Epithelial cell of prostate (primary cell): Measurements from ENCODE around the gene RECQL.
"Not testable (repeated sequence)": the region's sequence is repeated elsewhere in the genome, so short reads cannot be mapped to it uniquely, and the experiment has no call there.

ENCODE experiments used
- DNase-seq: peaks from one replicate; pipeline ENCODE4 v3.0.0-alpha.2; 2011; ENCODE audit warnings: low read depth, low spot score
- H3K27ac ChIP-seq: fragments of 450-650 bp; 2 replicates; pipeline ENCODE4 v1.5.1; 2017; ENCODE audit warnings: mild to moderate bottlenecking

Gene RECQL

DNA sequence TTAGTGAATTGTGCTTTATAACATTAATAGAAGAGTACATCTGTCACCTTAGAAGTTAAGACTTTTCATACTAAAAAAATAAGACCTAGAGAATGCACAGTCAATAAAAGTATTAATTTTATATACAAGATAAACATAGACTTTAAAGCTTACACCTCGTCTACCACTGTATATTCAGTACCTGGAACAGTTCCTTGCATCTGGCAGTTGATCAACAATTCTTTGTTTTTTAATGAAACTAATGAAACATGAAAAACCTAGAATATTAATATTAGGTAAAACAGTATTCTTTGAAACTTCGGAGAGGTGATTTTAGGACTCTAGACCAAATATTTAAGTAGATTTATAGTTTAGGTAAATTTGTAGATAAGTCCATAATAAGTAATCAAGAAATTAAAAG lies 4.5 kb upstream of the RECQL start:
- no peak for DNase-seq
- no peak overlapping the region for H3K27ac ChIP-seq

DNA sequence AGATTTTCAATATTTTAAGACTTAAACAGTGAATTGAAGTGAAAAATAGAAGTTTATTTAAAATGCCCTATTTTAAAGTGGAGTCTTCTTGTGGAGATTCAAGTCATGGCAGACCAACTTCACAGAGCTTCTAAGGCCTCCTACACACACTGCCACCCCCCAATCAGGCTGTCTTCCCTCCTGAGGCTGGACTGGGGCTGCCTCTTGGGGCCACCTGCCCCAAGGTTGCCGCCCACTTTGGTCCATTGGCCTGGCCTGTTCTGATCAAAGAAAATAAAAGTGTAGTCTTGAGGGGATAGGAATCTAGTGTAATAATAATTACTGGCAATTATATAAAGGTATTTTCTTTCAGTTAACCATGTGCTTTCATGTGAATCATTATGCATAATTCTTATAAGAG lies 1.4 kb upstream of the RECQL start:
- no peak for DNase-seq
- H3K27ac ChIP-seq: no peak overlapping the region

DNA sequence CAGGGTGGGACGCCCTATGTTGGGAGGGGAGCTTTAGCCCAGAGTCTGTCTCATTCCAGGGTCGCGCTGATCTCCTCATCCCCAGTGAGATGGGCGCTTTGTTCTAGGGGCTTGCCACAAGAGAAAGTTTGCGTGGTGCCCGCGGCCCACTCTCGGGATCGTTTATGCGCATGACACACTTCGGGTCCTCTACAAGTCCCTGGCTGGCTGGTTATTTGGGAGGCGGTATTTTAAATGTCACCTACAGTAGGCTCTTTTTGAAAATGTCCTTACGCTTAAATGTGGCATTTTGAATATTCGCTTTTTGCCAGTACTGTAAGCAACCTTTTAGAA lies 695 bp upstream of the RECQL start:
- DNase-seq: no peak
- H3K27ac ChIP-seq: peak overlapping the region; percentile 71

DNA sequence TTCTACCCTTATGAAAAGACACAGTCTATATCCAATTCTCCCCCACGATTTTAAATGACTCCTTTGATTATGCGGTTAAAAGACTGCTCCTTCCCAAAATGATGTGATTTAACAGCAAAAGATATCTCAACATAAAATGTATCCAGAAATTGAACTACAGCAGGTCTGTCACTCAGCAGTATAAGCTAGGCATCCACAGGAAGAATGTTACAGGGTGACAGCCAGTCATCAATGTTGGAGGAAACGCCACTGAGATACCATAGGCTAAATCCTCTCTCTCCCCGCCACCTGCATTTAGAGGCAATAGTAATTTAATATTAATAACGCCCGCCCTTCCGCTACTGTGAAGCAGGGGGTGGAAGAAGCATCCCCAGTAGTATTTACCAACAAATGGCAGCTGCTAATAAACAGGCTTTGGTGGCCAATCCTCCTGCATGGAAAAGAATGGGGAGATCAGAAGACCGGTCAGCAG lies 613 bp downstream of the RECQL start:
- peak overlapping the region; percentile 71 for H3K27ac ChIP-seq
- DNase-seq: no peak

DNA sequence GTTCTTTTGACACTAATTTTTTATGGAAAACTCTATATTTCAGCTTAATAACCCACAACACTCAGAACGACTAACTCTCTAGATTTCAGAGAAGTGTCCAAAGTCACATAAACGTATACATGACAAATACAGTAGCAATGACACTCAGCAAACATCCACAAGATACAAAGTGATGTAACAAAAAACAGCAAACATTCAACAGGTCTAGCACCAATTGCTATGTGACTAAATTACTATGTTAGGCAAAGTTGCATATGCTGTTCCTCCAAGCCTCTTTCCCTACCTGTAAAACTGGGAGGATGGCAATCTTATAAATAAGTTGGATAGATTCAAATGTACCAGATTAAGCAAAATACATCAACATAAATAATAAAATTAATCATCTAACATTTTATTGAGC lies 1.7 kb downstream of the RECQL start:
- no peak overlapping the region for H3K27ac ChIP-seq
- DNase-seq: no peak

DNA sequence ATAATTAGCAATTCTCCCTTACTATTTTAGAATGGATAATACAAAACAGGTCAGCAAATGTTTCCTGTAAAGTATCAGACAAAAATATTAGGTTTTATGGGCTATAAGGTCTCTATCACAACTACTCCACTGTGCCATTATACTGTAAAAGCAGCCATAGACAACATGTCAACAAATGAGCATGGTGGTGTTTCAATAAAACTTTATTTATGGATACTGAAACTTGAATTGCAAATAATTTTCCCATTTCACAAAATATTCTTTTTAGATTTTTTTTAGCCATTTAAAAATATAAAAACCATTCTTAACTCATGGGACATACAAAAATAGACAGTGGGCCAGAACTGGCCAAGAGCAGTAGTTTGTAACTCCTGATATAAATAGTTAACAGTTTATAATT lies 15.4 kb downstream of the RECQL start:
- DNase-seq: no peak

DNA sequence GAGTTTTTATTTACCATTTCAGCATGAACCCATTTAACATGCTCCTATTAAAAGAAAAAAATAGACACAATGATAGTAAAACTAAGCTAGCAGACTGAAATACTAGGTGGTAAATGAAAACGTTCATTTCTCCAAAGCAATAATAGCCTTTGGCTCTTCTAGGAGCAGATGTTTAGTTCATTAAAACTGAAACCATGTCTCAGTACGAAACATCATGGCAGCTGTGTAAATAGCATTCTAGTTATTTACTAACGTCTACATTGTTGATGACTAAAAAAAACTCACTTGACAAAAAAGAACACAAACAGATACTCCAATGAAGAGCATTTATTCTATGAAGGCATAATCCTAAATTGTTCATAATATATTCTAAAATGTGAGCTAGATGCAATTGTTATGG lies 17.9 kb downstream of the RECQL start:
- H3K27ac ChIP-seq: no peak overlapping the region
- DNase-seq: no peak

More for the DNA sequence above, 15.4 kb downstream of the RECQL start:
- no peak overlapping the region for H3K27ac ChIP-seq

DNA sequence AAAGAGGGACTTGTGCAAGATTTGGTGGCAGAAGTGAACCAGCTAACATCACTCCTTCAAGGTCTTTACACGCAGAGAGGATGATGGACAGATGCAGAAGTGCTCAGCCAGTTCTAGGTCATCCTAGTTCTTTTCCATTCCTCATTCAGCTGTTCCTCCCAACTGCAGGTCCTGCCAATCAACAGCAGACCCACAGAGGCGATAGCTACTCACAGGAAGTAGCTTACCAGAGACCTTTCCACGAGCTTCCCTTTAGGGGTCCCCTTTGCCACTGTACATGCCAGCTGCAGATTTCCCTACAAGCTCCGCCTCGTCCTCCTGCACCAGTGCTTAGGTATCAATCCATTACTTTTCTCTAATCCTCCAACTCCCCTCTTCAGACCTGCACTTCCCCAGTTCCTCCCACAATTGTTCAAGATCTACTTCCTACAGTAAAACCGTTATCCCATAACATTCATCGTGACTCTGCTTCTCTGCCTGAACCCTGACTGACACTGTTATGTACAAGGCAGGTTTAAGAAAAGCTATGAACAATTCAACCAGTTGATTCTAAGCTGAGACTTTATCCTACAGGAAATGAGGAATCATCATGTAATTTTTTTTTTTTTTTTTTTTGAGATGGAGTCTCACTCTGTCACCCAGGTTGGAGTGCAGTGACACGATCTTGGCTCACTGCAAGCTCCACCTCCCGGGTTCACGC lies 22.5 kb downstream of the RECQL start:
- no peak for DNase-seq
- H3K27ac ChIP-seq: no peak overlapping the region

DNA sequence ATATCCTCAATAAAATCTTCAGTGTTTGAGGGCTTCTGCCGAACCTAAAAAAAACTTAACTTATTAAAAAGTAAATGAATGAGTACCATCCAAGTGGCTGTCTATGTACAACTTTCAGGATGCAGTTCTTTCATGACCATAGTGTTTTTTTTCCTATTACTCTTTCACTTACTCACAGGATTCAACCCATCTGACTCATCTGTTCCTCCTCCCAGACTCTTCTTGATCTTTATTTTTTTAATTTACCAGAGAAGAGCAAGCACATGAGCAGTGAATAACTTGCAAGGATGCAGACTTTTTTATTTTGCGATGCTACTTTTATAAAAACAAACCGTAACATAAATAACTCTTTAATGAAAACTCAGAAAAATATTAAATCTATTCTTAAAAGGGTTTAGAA lies 24.5 kb downstream of the RECQL start:
- no peak for DNase-seq
- no peak overlapping the region for H3K27ac ChIP-seq

DNA sequence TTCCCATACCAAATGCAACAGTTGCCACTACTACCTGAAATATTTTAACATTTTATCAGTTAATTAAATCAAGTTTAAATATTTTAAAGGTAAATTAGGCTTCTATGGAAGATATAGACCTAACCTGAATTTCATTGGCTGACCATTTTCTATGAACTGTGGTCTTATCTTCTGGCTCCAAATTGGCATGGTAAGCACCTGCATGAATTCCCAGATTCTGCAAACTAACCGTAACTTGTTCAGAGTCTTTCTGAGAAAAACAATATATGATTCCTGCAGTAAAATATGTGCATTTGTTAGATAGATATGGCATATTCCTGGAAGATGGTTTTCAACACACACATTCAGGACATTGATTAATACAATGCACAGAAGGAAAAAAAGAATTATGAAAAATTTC lies 25.9 kb downstream of the RECQL start:
- H3K27ac ChIP-seq: no peak overlapping the region
- no peak for DNase-seq

DNA sequence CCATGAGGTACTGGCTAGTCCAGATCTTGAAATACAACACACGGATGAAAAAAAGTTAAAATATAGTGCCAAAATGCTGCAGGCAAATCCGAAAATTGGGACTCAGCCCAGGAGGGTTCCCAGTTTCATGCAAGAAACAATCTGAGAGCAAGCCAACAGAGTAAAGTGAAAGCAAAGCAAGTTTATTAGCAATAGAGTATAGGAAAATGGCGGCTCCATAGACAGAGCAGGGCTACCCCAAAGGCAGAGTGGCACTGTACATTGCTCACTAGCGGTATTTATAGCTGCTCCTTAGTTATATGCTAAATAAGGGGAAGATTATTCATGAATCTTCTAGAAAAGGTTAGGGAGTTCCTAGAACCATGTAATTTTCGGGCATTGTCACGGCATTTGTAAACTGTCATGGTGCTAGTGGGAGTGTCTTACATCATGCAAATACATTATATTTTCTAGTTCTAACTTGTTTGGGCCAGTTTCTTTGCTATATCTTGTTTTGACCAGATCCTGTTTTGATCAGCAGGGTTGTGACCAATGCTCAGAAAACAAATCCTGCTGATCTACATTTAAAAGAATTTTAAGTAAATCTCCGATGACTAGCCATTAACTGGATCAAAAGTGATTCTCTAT lies 29.1 kb downstream of the RECQL start:
- peak overlapping the region; percentile 21 for H3K27ac ChIP-seq
- DNase-seq: no peak

DNA sequence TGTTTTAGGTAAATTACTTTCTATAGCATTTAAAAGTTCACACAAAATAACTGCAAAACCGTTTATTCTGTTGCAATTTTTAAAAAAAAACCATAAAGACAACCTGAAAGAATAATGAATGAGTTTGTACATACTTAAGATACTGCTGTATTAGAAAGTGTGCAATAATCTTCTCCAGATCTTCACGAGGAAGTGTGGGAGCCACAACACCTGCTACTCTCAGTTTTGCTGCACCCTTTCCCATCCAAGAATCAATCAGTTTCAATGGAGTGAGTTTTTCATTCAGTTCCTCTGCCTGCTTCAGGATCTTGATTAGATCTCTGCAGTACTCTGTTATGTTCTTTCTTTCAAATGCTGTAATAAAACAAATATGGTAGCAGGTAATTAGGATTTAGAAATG lies 30.1 kb downstream of the RECQL start:
- H3K27ac ChIP-seq: no peak overlapping the region
- DNase-seq: no peak

DNA sequence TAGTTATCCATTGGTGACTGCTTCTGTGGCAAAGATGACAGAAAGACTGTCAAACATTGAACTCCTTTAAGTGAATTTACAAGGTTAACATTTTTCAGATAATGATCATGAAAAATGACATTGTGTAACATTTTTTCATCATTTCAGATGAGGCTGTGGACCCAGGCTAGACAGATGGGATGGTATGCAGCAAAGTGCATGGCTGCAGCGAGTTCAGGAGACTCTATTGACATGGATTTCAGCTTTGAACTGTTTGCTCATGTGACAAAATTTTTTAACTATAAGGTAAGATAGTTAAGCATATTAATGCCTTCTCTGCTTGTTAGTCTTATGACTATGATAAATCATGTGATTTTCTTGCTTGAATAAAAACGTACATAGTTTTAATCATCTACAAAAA lies 34.1 kb downstream of the RECQL start:
- DNase-seq, H3K27ac ChIP-seq: not testable (repeated sequence)

DNA sequence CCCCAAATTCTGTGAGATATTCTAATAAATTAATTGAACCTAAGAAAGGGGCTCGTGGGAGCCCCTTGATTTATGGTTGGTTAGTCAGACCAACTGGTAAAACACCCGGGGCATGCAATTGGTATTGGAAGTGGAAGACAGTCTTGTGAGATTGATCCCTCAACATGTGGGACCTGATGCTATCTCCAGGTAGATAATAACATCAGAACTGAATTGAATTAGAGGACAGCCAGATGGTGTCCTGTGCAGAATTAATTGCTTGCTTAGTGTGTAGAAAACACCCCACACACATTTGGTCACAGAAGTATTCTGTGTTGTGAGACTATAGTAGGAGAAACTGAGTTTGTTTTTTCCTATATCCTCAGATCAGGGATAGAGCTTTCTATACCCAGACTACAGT lies 42.0 kb downstream of the RECQL start:
- H3K27ac ChIP-seq: no peak overlapping the region
- DNase-seq: no peak

DNA sequence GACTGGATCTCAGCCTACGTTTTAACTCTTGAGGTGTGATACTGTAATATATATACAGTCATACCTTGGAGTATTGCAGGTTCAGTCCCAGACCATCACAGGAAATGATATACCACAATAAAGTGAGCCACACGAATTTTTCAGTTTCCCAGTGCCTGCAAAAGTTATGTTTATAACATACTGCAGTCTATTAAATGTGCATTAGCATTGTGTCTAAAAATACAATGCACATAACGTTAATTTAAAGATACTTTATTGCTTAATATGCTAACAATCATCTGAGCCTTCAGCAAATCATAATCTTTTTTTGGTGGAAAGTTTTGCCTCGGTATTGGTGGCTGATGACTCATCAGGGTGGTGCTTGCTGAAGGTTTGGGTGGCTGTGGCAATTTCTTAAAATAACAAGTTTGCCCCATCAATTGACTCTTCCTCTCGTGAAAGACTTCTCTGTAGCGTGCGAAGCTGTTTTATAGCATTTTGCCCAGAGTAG lies 45.1 kb downstream of the RECQL start:
- no peak overlapping the region for H3K27ac ChIP-seq
- no peak for DNase-seq

DNA sequence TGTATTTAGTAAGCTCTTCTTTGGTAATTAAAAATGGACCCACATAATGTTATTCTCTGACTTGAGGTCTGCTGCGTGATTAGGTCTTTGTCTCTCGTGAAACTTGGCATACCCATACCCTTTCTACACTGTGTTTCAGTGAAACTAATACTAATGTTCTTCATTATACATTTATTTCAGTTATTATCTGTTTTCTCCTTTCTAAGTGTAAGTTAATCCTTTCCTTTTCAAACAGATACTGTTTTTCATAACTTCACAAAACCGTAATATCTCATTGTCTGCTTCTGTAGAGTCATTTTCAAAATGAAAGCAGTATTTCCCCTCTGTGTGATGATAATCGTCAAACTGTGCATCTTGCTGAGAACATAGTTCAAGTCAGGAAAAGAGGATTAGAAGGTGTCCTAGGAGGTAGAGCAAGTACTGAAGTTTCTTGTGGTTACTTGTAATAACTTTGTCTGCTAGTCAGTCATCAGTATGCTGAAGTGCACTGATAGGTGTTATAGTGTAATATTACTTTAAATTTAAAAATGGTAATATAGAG lies 48.1 kb downstream of the RECQL start:
- no peak for DNase-seq
- H3K27ac ChIP-seq: no peak overlapping the region

DNA sequence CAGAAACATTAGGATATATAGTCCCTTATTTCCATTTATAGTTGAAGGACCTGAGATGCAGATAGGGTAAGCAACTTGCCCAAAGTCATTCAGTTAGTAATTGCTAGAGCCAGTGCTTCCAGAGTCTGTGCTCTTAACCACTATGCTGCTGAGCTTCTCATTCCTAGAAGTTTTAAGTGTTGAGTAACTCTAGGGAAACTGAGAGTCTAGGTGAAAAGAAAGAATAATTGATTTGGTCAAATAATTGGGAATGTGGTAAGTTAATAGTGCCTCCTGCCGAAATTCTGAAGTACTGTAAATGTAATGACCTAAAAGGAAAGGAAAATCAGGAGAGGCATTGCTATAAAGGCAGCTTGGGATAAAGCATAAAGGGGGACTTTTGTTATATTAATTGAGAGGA lies 49.9 kb downstream of the RECQL start:
- no peak for DNase-seq
- no peak overlapping the region for H3K27ac ChIP-seq

DNA sequence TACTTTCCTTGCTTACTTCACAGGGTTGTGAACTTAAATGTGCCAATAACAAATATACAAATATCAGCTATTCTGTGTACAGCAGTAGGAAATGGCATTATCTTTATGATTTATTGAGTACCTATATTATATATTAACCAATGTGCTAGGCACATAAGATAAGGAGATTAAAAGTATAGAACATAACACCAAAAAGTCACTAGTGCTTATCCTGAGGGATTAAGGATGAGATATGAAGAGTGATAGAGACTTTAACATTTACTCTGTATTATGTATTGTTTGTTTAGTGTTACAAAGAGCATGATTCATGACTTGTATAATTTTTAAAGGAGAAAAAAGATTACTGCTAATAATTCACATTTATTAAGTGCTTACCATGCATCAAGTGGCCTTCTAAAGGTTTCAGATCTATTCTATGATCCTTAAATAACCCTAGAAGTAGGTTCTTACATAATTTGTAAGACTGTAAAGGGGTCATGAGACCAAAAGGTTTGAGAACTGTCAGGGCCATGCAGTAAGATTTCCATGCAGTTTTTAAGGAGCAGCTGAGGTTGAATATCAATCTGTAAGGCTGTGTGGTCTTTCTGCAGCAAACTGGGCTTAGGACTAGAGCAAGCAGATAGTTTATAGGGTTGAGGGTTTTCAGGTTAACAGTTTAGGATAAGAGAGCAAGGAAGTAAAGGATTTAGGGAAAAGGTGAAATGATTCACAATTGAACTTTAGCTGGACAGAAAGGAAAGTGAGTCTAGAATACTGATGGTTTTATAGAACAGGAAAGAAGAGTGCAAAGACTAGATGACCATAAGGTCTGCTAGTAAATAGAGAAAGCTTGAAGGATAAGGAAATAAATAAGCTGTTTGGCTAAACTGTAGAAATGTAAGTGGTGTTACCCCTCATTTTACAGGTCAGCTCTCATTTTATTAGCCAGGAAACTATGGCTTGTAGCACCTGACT lies 57.0 kb downstream of the RECQL start:
- DNase-seq: no peak
- H3K27ac ChIP-seq: no peak overlapping the region

DNA sequence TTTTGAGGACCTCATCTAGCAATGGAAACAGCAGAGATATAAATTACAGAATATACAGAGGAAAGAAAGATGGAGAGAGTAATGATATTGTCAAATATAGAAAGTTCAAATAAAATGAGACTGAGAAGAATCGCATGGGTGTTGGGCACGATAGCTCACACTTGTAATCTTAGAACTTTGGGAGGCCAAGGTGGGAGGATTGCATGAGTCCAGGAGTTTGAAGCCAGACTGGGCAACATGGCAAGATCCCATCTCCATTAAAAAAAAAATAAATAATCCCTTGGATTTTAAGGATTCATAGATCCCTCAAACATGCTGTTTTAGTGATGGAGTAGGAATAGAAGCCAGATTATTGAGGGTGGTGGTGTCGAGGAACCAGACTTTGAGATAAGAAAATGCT lies 62.1 kb downstream of the RECQL start:
- no peak overlapping the region for H3K27ac ChIP-seq
- DNase-seq: no peak

DNA sequence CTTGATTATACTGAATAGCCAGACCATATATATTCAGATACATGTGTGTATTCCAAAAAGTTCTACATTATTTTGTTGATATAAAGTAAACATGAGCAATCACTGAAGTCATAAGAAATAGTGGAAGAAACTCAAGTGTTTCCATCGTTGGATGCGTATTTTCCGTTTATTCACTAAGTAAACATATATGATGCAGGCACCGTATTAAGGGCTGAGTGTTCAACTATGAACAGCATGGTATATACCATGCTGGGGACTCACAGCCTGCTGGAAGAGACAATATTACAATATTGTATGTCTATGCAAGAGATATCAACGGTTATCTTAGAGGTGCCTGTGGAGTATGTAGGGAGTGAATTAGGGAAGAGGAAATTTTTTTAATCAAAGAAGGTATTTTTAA lies 62.8 kb downstream of the RECQL start:
- H3K27ac ChIP-seq: peak overlapping the region; percentile 86
- no peak for DNase-seq

DNA sequence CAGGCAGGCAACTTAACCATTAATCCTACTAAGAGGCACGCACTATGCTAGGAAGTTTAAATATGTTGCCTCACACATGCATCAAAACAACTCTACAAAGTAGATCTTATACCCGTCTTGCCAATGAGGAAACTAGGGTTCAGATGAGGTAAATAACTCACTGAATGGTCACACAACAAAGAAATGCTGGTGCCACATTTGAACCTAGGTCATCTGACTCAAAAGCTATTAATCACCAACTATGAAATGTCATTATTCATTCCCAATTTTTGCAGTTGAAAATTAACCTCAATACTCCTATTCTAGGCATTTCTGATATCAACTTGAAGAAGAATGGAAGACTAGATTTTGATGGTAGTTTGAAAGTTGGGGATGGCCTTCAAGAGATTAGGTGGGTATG lies 66.7 kb downstream of the RECQL start:
- DNase-seq: no peak
- no peak overlapping the region for H3K27ac ChIP-seq
